EH (cell line): Measurements from ENCODE around the gene UBXN6.

Experiments
- DNase-seq: peaks from one replicate; pipeline ENCODE4 v3.0.0-alpha.2; 2015; ENCODE audit warnings: low read depth

Gene UBXN6, protein sequence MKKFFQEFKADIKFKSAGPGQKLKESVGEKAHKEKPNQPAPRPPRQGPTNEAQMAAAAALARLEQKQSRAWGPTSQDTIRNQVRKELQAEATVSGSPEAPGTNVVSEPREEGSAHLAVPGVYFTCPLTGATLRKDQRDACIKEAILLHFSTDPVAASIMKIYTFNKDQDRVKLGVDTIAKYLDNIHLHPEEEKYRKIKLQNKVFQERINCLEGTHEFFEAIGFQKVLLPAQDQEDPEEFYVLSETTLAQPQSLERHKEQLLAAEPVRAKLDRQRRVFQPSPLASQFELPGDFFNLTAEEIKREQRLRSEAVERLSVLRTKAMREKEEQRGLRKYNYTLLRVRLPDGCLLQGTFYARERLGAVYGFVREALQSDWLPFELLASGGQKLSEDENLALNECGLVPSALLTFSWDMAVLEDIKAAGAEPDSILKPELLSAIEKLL

DNA sequence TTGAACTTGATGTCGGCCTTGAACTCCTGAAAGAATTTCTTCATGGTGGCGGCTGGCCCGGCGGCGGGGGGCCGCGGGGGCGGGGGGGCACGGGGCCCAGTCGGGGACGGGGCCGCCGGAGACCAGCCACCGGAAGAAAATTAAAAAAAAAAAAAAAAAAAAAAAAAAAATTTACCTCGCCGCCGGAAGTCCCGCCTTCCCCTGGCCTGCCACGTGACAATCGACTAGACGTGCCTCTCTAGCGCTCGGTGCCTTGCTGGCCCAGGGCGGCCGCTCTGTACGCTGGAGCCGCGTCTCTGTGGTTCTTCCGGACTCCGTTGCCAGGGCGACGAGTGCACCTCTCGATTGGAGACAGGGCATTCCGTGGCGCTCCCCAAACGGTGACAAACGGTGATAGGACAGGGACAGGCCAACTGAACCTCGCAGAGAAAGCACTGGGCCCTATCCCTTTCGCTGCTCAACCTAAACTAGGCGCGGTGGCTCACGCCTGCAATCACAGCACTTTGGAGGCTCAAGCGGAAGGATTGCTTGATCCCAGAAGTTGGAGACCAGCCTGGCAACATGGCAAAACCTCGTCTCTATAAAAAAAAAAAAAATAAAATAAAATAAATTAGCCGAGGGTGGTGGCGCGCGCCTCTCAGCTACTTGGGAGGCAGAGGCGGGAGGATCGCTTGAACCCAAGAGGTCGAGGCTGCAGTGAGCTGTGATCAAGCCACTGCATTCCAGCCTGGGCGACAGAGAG is at the start of gene UBXN6:
UBXN6 (minus strand) TSS at position 141 of the 742 bp plus-strand sequence; CDS start at position 44, 97 bp downstream.
- peak; percentile 97 for DNase-seq

DNA sequence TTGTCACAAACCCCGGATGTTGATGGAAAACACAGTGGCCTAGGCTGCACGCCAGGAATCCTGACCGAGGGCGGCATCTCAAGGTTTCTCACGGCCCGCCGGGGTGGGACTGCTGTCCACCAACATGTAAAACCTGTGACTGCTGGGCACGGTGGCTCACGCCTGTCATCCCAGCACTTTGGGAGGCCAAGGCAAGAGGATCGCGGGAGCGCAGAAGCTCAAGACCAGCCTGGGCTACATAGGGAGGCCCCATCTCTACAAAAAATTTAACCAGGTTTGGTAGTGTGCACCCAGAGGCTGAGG is 49.5 kb upstream of the UBXN6 start:
- DNase-seq = no peak

DNA sequence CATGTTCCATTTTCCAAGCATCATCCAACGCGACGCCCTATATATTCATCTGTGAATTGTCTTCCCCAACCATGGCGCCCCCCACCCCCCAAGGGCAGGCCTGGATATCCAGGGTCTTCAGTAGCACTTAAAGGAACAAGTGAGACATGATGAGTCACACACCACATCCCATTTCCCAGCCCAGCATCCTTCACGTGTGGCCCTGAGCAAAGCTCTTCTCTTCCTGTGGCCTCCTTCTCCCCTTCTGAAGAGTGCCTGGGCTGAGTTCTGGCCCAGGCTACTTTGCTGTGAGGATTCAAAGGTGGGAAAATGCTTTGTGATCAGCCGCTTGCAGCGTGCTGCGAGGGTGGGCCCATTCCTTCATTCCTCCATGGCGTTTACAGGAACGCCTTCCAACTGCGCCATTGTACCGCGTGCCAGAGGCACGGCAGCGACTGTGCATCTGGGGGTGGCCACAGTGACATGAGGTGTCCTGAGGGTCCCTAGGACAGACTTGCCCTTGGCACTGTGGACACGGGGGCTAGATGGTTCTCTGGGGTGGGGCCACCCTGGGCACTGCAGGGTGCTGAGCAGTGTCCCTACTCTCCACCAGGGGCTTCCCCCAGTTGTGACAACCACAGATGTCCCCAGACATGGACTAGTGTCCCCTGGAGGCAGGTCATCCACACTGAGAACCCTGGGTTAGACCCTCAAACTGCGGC is 49.0 kb upstream of the UBXN6 start:
- peak; percentile 71 for DNase-seq

DNA sequence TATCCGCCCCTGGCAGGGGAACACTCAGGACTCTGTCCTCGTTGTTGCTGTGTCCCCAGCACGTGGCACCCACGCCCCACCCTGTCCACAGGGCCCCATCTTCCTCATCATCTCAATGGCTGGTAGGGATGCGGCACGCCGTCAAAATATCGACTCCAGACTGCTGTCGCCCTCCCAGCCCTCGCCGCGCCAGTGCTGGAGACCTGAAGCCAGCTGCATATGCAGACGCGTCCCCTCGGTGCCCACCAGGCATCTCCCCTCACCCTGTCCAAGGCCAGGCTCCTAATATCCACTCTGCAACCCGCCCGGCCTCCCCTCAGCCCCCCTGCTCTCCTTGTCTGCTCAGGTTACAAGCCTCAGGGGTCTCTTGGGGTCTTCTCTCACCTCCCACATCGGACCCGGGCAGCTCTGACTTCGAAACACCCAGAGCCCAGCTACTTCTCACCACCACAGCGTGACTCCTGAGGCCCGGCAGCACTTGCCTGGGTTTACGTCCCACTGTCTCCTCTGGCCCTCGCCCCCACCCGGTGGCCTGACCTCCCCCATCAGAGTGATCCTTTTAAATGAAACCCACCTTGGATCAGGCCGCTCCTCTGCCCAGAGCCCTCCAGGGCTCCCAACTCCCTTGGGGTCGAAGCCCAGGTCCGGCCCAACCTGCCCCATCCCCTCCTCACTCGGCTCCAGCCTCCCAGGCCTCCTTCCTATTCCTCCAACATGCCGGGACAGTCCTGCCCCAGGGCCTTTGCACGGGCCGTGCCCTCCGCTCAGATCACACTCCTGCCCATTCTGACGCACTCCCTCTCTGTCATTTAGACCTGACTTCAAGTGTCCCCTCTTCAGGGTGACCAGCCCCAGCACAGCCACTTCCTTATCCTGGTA is 48.2 kb upstream of the UBXN6 start:
- no peak for DNase-seq

DNA sequence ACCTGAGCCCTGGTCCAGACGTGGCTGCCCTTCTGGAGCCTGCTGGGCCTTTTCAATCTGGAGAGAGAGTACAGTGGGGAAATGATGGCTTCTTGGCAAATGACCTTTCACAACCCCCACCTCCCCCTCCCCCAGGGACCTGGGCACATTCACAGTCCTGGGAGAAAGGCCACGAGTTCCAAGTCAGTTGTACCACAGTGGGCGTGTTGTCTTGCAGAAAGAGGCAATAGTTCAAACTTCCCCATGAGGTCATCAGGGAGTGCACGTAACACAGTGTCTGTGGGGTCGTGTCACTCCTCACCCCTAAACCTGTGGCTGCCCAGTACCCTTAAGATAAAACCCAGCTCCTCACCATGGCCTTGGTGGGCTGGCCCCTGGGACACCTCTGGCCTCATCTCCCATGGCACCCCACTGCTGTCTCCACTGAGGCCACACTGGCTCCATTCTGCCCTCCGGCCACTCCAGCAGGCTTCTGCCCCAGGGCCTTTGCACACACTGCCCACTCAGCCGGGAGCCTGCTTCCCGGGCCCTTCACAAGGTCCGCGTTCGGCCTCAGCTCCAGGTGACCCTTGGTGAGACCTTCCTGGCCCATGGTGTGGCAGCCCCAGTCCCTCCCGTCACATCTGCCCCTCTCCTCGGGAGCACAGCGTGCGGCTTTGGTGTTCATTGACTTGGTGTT is 47.4 kb upstream of the UBXN6 start:
- no peak for DNase-seq

DNA sequence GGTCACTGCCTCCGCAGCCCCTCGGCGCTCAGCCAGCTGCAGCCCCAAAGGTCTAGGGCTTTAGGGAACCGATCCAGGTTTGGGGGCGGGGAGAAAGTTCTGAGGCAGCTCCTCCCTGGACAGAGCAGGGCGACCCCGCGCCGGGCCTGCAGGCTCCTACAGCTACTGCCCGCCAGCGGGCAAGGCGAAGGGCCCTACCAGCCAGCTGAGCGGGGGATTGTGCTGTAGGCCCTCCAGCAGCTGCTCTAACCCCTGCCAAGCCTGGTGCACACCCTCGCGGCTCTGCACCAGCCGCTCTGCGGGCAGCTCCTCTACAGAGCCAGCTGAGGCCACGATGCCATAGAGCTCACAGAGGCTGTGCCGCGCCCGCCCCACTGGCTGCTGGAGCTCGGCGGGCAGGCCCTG is 46.7 kb upstream of the UBXN6 start:
- DNase-seq = no peak

DNA sequence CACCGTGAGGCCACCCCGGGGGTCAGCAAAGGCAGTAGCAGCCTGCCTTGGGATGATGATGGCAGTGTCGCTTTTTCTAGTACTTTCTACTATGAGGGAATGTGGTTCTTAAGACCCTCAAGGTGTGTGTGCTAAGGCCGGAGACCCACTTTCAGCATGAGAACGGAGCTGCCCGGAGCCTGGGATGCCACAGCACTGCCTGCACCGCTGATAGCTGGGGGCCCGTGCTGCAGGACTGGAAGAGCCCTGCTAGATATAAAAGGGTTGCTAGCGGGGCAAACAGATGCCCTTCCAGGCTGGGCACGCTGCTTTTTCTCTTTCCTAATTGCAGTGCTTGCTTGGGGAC is 46.2 kb upstream of the UBXN6 start:
- DNase-seq = no peak

DNA sequence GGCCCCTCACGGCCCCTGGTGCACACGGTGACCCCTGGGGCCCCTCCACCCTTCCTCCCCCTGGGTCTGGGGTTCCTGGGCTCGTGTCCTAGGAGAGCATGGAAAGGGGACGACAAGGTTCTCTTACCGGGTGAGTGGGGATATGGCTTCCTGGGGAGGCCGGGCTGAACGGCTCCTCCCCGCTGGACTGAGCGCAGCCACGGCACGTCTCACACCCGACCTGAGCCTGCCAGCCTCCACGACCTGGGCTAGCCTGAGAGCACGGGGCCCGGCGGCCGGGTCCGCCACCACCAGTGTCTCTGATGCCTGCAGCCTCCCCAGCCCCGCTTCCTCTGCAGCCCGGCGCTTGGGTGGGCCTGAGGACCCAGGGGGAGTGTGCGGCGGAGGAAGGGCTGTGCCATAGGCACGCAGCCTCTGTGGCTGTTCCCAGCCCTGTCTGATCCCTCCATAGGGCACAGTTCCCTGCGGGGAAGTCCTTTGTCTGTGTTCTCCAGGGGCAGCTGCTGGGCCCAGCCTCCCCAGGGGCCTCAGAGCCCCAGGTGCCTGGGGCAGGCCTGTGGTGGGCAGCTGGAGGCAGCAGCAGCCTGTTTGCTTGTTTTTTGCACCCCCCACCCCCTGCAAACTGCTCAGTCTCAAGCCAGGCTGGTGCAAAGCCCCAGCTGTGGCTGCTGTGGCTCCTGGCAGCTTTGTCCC is 45.7 kb upstream of the UBXN6 start:
- no peak for DNase-seq

DNA sequence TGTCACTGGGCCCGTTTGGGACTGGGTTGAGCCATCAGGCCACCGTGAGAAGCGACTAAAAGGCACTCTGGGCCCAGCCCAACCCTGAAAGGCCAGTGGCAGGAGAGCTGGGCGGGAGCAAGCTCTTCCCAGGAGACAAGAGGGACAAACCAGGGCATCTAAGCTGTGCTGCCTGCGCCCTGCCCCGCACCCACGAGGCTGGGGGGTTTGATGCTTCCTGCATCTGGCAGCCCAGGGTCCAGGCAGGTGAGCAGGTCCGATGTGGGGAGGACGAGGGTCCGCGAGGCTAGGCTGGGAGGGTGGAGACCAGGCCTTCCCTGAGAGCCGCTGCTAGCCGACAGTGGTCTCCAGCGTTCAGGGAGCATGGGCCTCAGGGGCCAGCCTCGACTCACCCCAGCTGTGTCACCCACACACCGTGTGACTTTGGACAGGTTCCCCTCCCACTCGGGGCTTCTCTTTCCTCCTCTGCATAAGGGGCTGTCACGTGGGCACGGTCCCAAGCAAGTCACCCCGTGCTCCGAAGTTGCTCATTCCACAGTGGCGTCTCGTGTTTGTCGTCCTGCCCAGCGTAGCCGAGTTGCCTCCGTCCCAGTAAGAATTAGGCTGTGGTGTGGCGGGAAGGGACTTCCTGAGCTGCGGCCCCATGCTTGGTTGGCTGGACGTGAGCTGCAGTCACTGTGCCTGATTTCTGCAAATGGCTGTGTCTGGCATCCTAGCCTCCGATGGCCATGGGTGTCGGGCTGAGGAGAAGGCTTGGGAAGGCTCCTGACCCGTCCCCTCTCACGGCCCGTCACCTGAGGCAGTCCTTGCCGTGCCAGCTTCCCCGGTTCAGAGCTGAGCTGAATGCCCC is 44.9 kb upstream of the UBXN6 start:
- DNase-seq = no peak

DNA sequence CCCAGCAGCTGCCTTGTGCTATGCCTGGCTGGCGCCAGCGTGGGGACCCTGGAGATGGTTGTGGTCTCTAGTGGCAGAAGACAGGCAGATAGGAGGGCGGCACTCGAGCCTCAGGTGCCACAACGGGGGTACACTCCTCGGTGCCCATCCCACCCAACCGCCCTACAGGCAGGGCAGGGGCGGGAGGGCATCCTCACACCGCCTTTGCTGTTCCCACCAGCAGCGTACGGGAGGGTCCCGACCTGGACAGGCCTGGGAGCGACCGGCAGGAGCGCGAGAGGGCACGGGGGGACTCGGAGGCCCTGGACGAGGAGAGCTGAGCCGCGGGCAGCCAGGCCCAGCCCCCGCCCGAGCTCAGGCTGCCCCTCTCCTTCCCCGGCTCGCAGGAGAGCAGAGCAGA is 44.1 kb upstream of the UBXN6 start:
- DNase-seq = no peak

DNA sequence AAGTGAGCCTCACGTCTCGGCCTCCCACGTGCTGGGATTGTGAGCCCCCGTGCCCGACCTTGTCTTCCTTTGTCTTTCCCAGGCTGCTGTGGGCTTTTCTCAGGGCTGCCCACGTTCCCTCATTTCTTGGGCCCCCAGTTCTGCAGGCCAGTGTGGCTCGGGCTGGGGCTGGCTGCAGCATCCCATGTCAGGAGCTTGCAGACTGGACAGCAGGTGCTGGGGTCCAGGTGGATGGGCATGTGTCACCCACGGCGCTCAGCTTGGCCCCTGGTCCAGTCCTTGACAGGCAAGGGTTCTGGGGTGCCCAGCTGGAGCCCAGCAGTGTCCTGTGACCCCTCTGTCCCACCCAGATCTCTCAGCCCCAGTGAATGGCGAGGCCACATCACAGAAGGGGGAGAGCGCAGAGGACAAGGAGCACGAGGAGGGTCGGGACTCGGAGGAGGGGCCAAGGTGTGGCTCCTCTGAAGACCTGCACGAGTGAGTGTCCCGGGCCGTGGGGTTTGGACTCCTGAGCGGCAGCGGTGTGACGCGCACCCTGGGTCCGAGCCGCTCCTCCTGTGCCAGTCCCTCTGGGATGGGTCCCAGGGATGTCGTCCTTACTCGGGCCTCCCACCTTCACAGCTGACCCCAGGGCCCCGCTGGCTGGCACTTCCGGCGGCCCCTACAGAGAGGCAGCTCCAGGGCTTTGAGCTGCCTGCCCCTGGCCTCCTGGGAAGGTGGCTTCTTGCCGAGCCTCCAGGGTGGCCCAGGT is 43.4 kb upstream of the UBXN6 start:
- no peak for DNase-seq

DNA sequence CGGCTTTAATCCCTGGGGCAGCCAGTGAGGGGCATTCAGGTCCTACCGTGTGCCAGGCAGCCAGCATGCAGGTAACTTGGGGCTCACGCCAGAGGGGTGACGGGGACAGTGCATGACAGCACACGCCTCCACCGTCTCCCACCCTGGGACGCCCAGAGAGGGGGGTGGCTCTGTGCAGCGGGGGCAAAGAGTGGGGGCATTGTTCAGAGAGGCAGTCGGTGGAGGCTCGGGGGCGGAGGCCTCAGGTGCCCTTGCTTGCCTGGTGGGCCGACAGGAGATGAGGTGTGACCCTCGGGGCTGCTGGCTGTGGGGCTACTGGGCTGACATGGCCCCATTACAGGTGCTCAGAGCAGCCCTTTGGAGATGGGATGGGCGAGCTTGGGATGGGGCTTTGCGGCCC is 42.3 kb upstream of the UBXN6 start:
- no peak for DNase-seq

DNA sequence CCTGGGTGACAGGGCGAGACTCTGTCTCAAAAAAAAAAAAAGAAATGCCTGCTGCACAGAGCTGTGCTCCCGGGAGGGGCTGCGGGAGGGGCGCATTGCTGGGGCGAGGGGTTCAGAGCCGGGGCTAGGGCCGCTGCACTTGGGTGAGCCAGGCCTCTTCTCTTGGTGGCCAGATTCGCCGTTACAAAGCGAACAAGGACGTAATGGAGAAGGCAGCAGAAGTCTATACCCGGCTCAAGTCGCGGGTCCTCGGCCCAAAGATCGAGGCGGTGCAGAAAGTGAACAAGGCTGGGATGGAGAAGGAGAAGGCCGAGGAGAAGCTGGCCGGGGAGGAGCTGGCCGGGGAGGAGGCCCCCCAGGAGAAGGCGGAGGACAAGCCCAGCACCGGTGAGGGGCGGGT is 41.7 kb upstream of the UBXN6 start:
- no peak for DNase-seq

DNA sequence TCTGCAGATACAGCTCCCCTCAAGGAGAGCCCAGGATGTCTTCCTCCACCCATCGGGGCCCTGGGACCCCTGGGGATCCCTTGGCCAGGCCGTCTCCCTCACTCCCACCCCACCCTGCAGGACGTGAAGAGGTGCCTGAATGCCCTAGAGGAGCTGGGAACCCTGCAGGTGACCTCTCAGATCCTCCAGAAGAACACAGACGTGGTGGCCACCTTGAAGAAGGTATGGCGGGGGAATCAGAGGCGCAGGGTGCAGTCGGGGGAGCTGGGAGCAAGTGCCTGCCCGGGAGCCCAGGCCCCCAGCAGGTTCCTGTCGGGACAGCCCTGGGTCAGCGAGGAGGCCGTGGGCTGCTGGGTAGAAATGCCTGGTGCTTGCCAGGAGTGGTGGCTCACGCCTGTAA is 41.1 kb upstream of the UBXN6 start:
- no peak for DNase-seq

DNA sequence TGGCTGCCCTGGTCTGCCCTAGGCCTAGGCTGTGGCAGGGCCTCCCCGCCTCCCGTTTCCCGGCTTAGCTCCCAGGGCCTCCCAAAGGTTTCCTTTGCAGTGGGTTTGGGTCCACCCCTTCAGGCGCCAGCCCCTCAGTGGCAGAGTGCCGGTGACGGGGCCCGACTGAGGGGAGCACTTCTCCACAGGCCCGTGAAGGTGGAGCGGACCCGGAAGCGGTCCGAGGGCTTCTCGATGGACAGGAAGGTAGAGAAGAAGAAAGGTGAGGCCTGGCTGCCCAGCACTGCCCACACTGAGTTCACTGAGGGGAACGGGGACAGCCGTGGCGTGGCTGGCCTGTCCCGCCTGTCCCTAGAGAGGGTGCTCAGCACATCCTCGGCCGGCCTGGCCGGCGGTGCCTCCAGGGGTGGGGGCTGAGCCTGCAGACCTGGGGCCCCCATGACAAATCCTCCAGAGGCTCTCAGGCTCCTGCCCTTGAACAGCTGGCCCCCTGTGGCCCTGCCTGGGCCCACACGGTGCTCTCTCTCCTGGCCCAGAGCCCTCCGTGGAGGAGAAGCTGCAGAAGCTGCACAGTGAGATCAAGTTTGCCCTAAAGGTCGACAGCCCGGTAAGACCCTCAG is 40.3 kb upstream of the UBXN6 start:
- no peak for DNase-seq

DNA sequence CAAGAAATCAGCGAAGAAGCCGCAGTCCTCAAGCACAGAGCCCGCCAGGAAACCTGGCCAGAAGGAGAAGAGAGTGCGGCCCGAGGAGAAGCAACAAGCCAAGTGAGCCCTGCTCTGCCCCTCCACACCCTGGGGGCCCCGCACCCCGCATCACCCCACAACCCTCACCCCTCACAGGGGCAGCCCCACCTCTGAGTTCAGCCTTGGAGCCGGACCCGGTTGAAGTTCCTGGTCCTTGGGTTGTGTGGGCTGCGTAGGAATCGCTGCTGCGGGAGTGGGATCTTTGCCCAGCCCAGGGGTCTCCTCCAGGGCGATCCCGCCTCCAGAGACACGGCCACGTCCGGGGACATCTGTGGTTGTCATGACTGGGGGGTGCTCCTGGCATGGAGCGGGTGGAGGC is 38.7 kb upstream of the UBXN6 start:
- no peak for DNase-seq

DNA sequence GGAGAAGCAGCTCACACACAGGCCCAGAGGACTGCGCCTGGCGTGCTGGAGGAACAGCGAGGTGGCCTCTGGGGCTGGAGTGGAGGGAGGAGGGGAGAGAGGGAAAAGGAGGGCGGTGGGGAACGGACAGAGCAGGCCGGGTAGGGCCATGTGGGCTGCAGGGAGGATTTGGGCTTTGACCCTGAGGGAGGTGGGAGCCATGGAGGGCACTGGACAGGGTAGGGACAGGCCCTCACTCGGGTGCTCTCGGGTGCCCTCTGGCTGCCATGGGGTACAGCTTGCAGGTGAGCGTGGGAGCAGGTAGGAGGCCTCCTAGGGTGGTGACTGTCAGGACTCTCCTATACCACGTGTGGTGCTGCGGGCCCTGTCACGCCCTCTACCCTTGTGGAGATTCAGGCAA is 37.9 kb upstream of the UBXN6 start:
- DNase-seq = no peak

DNA sequence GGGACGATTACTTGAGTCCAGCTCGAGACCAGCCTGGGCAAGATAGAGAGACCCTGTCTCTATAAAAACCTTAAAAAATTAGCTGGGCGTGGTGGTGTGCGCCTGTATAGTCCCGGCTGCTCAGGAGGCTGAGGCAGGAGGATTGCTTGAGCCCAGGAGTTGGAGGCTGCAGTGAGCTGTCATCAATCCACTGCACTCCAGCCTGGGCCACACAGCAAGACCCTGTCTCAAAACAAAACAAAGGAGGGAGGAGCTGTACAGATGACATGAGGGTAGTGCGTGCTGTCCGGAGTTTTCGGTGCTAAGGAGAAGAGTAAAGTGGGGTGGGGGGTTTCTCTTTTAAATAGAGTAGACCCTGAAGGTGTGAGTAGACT is 37.1 kb upstream of the UBXN6 start:
- no peak for DNase-seq
